22Rv1 (cell line): ENCODE data around the gene ATP1B3.

ENCODE experiments used
- CTCF ChIP-seq: fragments of 450-650 bp; IDR thresholded peaks from 2 replicates; pipeline ENCODE4 v1.5.1; 2017; ENCODE audit warnings: mild to moderate bottlenecking
- ZFX ChIP-seq: fragments of 450-650 bp; IDR thresholded peaks from 2 replicates; pipeline ENCODE4 v1.6.1; 2017; ENCODE audit warnings: antibody characterized with exemption, borderline replicate concordance

- TF ChIP-seq CTCF = no peak
- no peak for TF ChIP-seq ZFX
These were observed 61.6 kb downstream of the ATP1B3 start for GRCh38 chr3:141938011-141938500.
